K562 (cell line): ENCODE measurements around the gene IGSF3. TPM values are rescaled to one million over a fixed set of nuclear protein-coding genes. Genes with fewer than 3 reads are reported as not detected.

Experiments
- ATAC-seq: fragments of 200-7000 bp; cut with Tn5 transposase; 3 replicates; pipeline ENCODE4 v1.9.1; 2020; ENCODE audit warnings: moderate library complexity
- BruUV-seq: library from RNA; stranded (reverse); fragments of 400-500 nt; replicated peaks from 2 replicates; lab custom pipeline; 2021; lab: Mats Ljungman, UMichigan
- CTCF ChIA-PET: fragments of 300-600 bp; formaldehyde crosslinking; extraction: SDS; loops from one replicate; lab custom pipeline; 2021; ENCODE audit warnings: low intra/inter-chr PET ratio; lab: Yijun Ruan, JAX
- POLR2A ChIA-PET: fragments of 300-600, 350-650 bp; sonication (Branson Sonifier 250); formaldehyde crosslinking; extraction: SDS; loops from one replicate; lab custom pipeline; 2021; ENCODE audit warnings: antibody characterized with exemption, inconsistent platforms; lab: Yijun Ruan, JAX
- DNase-seq, 4 experiments: peaks; one replicate each; pipeline versions ENCODE4 v3.0.0 to v3.0.0-alpha.2; 2011 to 2018; ENCODE audit warnings: low spot score in 3 of 4, mixed read lengths in 3 of 4; ENCODE audit errors: extremely low read depth in 1 of 4
- FAIRE-seq: peaks from 2 replicates; lab custom pipeline; 2011; peaks lifted over from hg19 to GRCh38; lab: Jason Lieb, UNC
- H2AFZ ChIP-seq: 2 replicates; pipeline ENCODE4 v1.6.0; 2011; ENCODE audit warnings: low read depth, low read length, control low read depth, inconsistent platforms
- H3K27ac ChIP-seq: fragments of 200-600 bp; 3 replicates; pipeline ENCODE4 v1.8.0; 2011; ENCODE audit warnings: low read depth, mild to moderate bottlenecking, control low read depth, inconsistent platforms, low read length, moderate library complexity, mixed read lengths; ENCODE audit errors: extremely low read depth
- H3K27me3 ChIP-seq, 2 experiments: fragments of 300-600 bp in 1 of 2; 2 replicates in 1 of 2; 3 replicates in 1 of 2; pipeline versions ENCODE4 v1.6.0 to v1.8.0; 2011; ENCODE audit warnings: inconsistent platforms in 2 of 2, low read length in 2 of 2, mild to moderate bottlenecking in 1 of 2, mixed read lengths in 1 of 2, moderate library complexity in 1 of 2; ENCODE audit not compliant: control insufficient read depth in 2 of 2, insufficient read depth in 2 of 2
- H3K36me3 ChIP-seq: fragments of 300-600 bp; 3 replicates; pipeline ENCODE4 v1.8.0; 2011; ENCODE audit warnings: mild to moderate bottlenecking, low read length, inconsistent platforms; ENCODE audit not compliant: control insufficient read depth, insufficient read depth
- H3K4me1 ChIP-seq, 2 experiments: fragments of 200-600 bp in 1 of 2; replicated peaks in 1 of 2; 2 replicates in 1 of 2; 3 replicates in 1 of 2; pipeline versions ENCODE4 v1.5.1 to v1.8.0; 2011; ENCODE audit warnings: inconsistent platforms in 2 of 2, low read length in 2 of 2, mild to moderate bottlenecking in 1 of 2, mixed read lengths in 1 of 2, moderate library complexity in 1 of 2; ENCODE audit not compliant: control insufficient read depth in 2 of 2, insufficient read depth in 2 of 2
- H3K4me2 ChIP-seq: 2 replicates; pipeline ENCODE4 v1.6.1; 2011; ENCODE audit warnings: low read length, control low read depth, inconsistent platforms, mixed read lengths; ENCODE audit not compliant: insufficient read depth
- H3K4me3 ChIP-seq: fragments of 200-600 bp; sonication (generic), shearing (Covaris generic); 2 replicates; pipeline ENCODE4 v1.5.1; 2016; ENCODE audit warnings: control low read depth, inconsistent platforms
- H3K79me2 ChIP-seq: fragments of 200-600 bp; 3 replicates; pipeline ENCODE4 v1.8.0; 2011; ENCODE audit warnings: low read length, inconsistent platforms; ENCODE audit not compliant: control insufficient read depth, insufficient read depth
- H3K9ac ChIP-seq, 2 experiments: 2 replicates each; pipeline versions ENCODE4 v1.6.0 to v1.6.1; 2011; ENCODE audit warnings: low read depth in 2 of 2, low read length in 2 of 2, control low read depth in 1 of 2, inconsistent platforms in 1 of 2, mild to moderate bottlenecking in 1 of 2, mixed read lengths in 1 of 2; ENCODE audit not compliant: insufficient read depth in 1 of 2
- H3K9me1 ChIP-seq: one replicate; pipeline ENCODE4 v1.6.0; 2011; ENCODE audit warnings: inconsistent platforms, mild to moderate bottlenecking, low read length, moderate library complexity; ENCODE audit not compliant: control insufficient read depth, insufficient read depth
- H3K9me3 ChIP-seq: replicated peaks from 2 replicates; pipeline ENCODE4 v1.5.1; 2011; ENCODE audit warnings: low read depth, low read length, inconsistent platforms; ENCODE audit not compliant: control insufficient read depth, insufficient read depth
- H4K20me1 ChIP-seq: replicated peaks from 2 replicates; pipeline ENCODE4 v1.6.1; 2011; ENCODE audit warnings: low read length, inconsistent platforms, mixed read lengths; ENCODE audit not compliant: control insufficient read depth, insufficient read depth
- CBX1 ChIP-seq: sonication (generic); IDR thresholded peaks from 2 replicates; pipeline ENCODE4 v1.6.1; 2016; ENCODE audit warnings: antibody characterized with exemption, low read depth, mild to moderate bottlenecking
- GABPA ChIP-seq: fragments of 200-800 bp; sonication (Bioruptor generic); conservative IDR thresholded peaks from 2 replicates; pipeline ENCODE4 v1.6.1; 2016; ENCODE audit warnings: low read depth, missing genetic modification characterization, missing compliant biosample characterization
- MXD1 ChIP-seq: fragments of 250-450 bp; sonication (Bioruptor Pico); IDR thresholded peaks from 2 replicates; pipeline ENCODE4 v1.8.0; 2021; ENCODE audit warnings: borderline replicate concordance, mild to moderate bottlenecking, moderate library complexity; ENCODE audit not compliant: poor library complexity, severe bottlenecking
- NFE2L1 ChIP-seq: fragments of 450-650 bp; IDR thresholded peaks from 2 replicates; pipeline ENCODE4 v1.6.1; 2016; ENCODE audit warnings: missing genetic modification characterization, low read depth, mild to moderate bottlenecking, missing compliant biosample characterization, moderate library complexity, borderline replicate concordance
- PHF8 ChIP-seq: fragments of 200-600 bp; sonication (generic); IDR thresholded peaks from 2 replicates; pipeline ENCODE4 v1.6.1; 2012; ENCODE audit warnings: mixed run types, mild to moderate bottlenecking, inconsistent platforms, low read length, moderate library complexity, borderline replicate concordance
- RAD21 ChIP-seq, 2 experiments: fragments of 250-450 bp in 1 of 2; fragments of 450-650 bp in 1 of 2; sonication (Bioruptor Pico) in 1 of 2; formaldehyde crosslinking in 1 of 2; IDR thresholded peaks in 1 of 2; conservative IDR thresholded peaks in 1 of 2; 2 replicates each; pipeline versions ENCODE4 v1.4.0 to v1.8.0; 2020 to 2022; ENCODE audit warnings: mild to moderate bottlenecking in 2 of 2, moderate library complexity in 1 of 2
- RCOR1 ChIP-seq, 2 experiments: IDR thresholded peaks; 2 replicates each; pipeline ENCODE4 v1.6.1; 2012; ENCODE audit warnings: low read depth in 2 of 2, low read length in 2 of 2, borderline replicate concordance in 1 of 2, improper control_type of control experiment in 1 of 2
- SAFB ChIP-seq: fragments of 200-400 bp; formaldehyde crosslinking; IDR thresholded peaks from 2 replicates; pipeline ENCODE4 v1.6.1; 2017; ENCODE audit warnings: low read depth, low read length, borderline replicate concordance
- SIRT6 ChIP-seq: IDR thresholded peaks from one replicate; pipeline ENCODE4 v1.6.1; 2012; ENCODE audit warnings: low read depth, mild to moderate bottlenecking, control low read depth, inconsistent platforms, low read length, moderate library complexity
- SMARCE1 ChIP-seq: fragments of 450-650 bp; IDR thresholded peaks from 2 replicates; pipeline ENCODE4 v1.7.1; 2016; ENCODE audit warnings: mild to moderate bottlenecking
- UBTF ChIP-seq, 2 experiments: IDR thresholded peaks; 2 replicates each; pipeline ENCODE4 v1.6.1; 2012; ENCODE audit warnings: improper control_type of control experiment in 2 of 2, low read depth in 2 of 2, low read length in 2 of 2, borderline replicate concordance in 1 of 2
- ZNF41 ChIP-seq: fragments of 250-450 bp; sonication (Bioruptor Pico); conservative IDR thresholded peaks from 2 replicates; pipeline ENCODE4 v1.4.0; 2020; ENCODE audit warnings: mild to moderate bottlenecking
- WGBS: fragments of 100-300 bp; shearing (Covaris generic); methylation state at CpG from one replicate; pipeline ENCODE4 v1.1.6; 2016; ENCODE audit warnings: low coverage, mixed read lengths; ENCODE audit not compliant: insufficient coverage; ENCODE audit errors: missing lambda C conversion rate; 5-methylcytosine and 5-hydroxymethylcytosine counted together
- in situ Hi-C: fragments of 300-500 bp; cut with MboI; formaldehyde crosslinking; loops from 4 replicates; pipeline ENCODE4 v1.15.0; 2018; ENCODE audit warnings: inconsistent platforms, mixed read lengths
- intact Hi-C: fragments of 100-400 bp; cut with micrococcal nuclease; formaldehyde crosslinking; loops from 2 replicates; pipeline ENCODE4 v1.14.2; 2022
- polyA plus RNA-seq, 8 experiments: library from polyadenylated mRNA; depleted of rRNA in 4 of 8; stranded (reverse) in 5 of 8; unstranded in 3 of 8; fragments of >200 nt; fragmentation: Nextera tagmentation in 2 of 8; fragmentation: Illumina TruSeq in 1 of 8; extraction: Ambion mirVana in 2 of 8; extraction: Trizol in 1 of 8; gene quantifications; 2 replicates each; pipeline versions ENCODE4 v1.2.1 to v1.2.3, GENCODE V29; 2011 to 2014; ENCODE audit warnings: inconsistent platforms in 1 of 8, missing spikeins in 1 of 8
- total RNA-seq, 7 experiments: library from RNA; depleted of rRNA in 6 of 7; stranded (reverse); fragments of >200 nt in 6 of 7; fragmentation: Illumina TruSeq in 2 of 7; extraction: Trizol in 2 of 7; gene quantifications; 2 replicates each; pipeline versions ENCODE4 v1.2.1 to v1.2.3, GENCODE V29; 2011 to 2021; ENCODE audit warnings: low replicate concordance in 1 of 7
- TF ChIP-seq, protein P1 (sequence below): sonication (generic); formaldehyde crosslinking; IDR thresholded peaks from 2 replicates; pipeline ENCODE4 v1.8.1; 2023; ENCODE audit warnings: mild to moderate bottlenecking, missing genetic modification reagents
- TF ChIP-seq, protein P2 (sequence below): fragments of 250-450 bp; sonication (Bioruptor Pico); IDR thresholded peaks from 2 replicates; pipeline ENCODE4 v1.8.0; 2021; ENCODE audit warnings: moderate library complexity, mild to moderate bottlenecking, inconsistent platforms

IGSF3 gene
- total and polyA plus RNA-seq, 9 of the 15 experiments (the other 6 are each of a cell fraction or from before 2014, with no cell fraction given), result 1.1 to 15.0 (median 8.3) TPM

DNA sequence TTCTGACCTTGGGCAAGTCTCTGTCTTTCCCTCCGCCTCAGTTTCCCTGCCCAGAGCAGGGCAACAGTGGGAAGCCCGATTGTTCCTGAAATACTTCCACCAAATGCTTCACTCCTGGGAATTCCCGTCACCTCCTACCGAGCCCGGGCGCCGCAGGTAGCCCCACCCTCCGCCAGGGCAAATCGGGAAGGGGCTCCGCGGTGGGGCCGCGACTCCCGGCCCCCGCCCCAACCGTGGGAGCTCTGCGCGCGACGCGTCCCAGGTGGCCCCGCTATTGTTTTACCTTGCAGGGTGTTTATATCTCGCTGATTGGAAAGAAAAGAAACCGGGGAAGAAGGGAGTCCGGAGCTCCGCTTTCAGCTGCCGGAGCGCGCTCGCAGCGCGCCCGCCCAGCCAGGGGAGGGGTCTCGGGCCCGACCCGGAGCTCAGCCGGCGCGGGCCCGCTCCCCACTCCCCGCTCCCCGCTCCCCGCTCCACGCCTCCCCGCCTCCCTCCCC, 407 bp downstream of the IGSF3 start:
- Histone ChIP-seq H3K4me1 (peaks cover 16 to 20% of the 10 kb centered on the region in 2 experiments), H2AFZ (peak overlapping the region; percentile 92), H3K27me3 (no peaks in the 10 kb centered on the region), H3K36me3 (peaks cover 4% of the 10 kb centered on the region; the same call in 1 of the 3 replicates), H3K9me1 (peaks cover 3% of the 10 kb centered on the region), H3K9ac (peak overlapping the region; percentile 48 to 92; a peak in 3 of 4 replicates), H3K4me3 (peak overlapping the region; percentile 61), H3K9me3 (peaks cover 6% of the 10 kb centered on the region), H3K27ac (no peak overlapping the region), H4K20me1 (peaks cover 11% of the 10 kb centered on the region), H3K79me2 (peaks cover 8% of the 10 kb centered on the region; the same call in 1 of the 3 replicates), H3K4me2 (peak overlapping the region; percentile 85)
- WGBS, result 1% methylated on average over 20 of the region's 45 CpGs
- BruUV-seq, result no TSS peak
- in situ Hi-C loops, result no loop called here
- no peak for DNase-seq
- ATAC-seq, result no peak
- ChIA-PET CTCF (no interaction called here), POLR2A (interaction anchor here (0.6 to 1.6 kb wide), 6 partner anchors 10 to 152 kb away, joined by 3 to 5 read pairs (median 3); no protein-coding TSS in a partner anchor)
- FAIRE-seq, result no peak
- intact Hi-C loops, result loop anchor here (5.0 kb wide), 1 partner anchor 35 kb away; no protein-coding TSS in a partner anchor
- TF ChIP-seq PHF8 (no peak), MXD1 (CRISPR knock-in tag) (no peak), RCOR1 (IDR thresholded peaks at IDR 0.05; ENCODE audit: borderline replicate concordance in 1 of 2, low read depth in 2 of 2, low read length in 2 of 2) (no peak), UBTF (IDR thresholded peaks at IDR 0.05; ENCODE audit: borderline replicate concordance in 1 of 2, low read depth in 2 of 2, low read length in 2 of 2) (no peak), SAFB (0 out of 2 replicates have a peak, but pooled peaks have one; percentile 22), CBX1 (no peak), RAD21 (CRISPR knock-in tag; conservative IDR thresholded peaks at IDR 0.05 in 1 of 2, IDR thresholded peaks at IDR 0.05 in 1 of 2) (no peak), ZNF41 (no peak), GABPA (tag) (no peak), NFE2L1 (no peak), SMARCE1 (0 out of 2 replicates have a peak, but pooled peaks have one; percentile 12), SIRT6 (no peak)
- TF ChIP-seq, protein P1, sequence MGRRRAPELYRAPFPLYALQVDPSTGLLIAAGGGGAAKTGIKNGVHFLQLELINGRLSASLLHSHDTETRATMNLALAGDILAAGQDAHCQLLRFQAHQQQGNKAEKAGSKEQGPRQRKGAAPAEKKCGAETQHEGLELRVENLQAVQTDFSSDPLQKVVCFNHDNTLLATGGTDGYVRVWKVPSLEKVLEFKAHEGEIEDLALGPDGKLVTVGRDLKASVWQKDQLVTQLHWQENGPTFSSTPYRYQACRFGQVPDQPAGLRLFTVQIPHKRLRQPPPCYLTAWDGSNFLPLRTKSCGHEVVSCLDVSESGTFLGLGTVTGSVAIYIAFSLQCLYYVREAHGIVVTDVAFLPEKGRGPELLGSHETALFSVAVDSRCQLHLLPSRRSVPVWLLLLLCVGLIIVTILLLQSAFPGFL (CRISPR knock-in tag), result 0 out of 2 replicates have a peak, but pooled peaks have one; percentile 56
- TF ChIP-seq, protein P2, sequence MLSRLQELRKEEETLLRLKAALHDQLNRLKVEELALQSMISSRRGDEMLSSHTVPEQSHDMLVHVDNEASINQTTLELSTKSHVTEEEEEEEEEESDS (CRISPR knock-in tag), result no peak
